ENCODE measurements around the gene SORT1. TPM values are rescaled to one million over a fixed set of nuclear protein-coding genes. Genes with fewer than 3 reads are reported as not detected.
A peak's percentile ranks its signal among the peaks of the same experiment; 100 is the strongest.

SORT1 gene
- total and polyA plus RNA-seq, 2 experiments from 2014 or later = 25.0 to 27.6 TPM

DNA sequence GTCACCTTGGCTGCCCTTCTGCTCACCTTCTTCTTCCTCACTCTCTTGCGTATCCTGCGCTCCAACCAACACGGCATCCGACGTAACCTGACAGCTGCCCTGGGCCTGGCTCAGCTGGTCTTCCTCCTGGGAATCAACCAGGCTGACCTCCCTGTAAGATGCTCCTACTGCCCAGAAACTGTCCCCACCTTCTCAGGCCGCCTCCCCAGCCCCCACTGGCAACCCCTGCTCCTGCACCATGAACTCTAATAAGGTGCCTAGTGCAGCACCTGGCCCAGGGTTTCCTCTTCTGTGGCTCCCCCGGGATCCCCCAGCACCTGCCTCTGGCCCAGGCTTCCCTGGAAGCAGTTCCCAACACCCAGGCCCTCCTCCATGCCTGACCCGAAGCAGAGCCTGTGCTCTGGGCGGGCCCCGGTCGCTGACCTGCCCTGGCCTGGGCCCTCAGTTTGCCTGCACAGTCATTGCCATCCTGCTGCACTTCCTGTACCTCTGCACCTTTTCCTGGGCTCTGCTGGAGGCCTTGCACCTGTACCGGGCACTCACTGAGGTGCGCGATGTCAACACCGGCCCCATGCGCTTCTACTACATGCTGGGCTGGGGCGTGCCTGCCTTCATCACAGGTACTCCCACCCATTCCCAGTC, 127.6 kb downstream of the SORT1 start:
- Histone ChIP-seq H3K4me3 (no peak overlapping the region), H3K9me3 (ENCODE audit: low read depth) (no peaks in the 10 kb centered on the region), H3K27me3 (no peaks in the 10 kb centered on the region), H3K4me1 (ENCODE audit: low read depth) (peaks cover 6% of the 10 kb centered on the region), H3K27ac (no peak overlapping the region), H3K36me3 (no peaks in the 10 kb centered on the region)
- DNase-seq (ENCODE audit: low read depth in 1 of 2, low spot score in 1 of 2) = no peak
- TF ChIP-seq, protein P1, sequence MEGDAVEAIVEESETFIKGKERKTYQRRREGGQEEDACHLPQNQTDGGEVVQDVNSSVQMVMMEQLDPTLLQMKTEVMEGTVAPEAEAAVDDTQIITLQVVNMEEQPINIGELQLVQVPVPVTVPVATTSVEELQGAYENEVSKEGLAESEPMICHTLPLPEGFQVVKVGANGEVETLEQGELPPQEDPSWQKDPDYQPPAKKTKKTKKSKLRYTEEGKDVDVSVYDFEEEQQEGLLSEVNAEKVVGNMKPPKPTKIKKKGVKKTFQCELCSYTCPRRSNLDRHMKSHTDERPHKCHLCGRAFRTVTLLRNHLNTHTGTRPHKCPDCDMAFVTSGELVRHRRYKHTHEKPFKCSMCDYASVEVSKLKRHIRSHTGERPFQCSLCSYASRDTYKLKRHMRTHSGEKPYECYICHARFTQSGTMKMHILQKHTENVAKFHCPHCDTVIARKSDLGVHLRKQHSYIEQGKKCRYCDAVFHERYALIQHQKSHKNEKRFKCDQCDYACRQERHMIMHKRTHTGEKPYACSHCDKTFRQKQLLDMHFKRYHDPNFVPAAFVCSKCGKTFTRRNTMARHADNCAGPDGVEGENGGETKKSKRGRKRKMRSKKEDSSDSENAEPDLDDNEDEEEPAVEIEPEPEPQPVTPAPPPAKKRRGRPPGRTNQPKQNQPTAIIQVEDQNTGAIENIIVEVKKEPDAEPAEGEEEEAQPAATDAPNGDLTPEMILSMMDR (IDR thresholded peaks at IDR 0.05; ENCODE audit: low read depth, low read length) = no peak

- Histone ChIP-seq H3K27me3 (no peaks in the 10 kb centered on the region), H3K9me3 (ENCODE audit: low read depth) (no peaks in the 10 kb centered on the region), H3K4me1 (ENCODE audit: low read depth) (no peaks in the 10 kb centered on the region), H3K27ac (no peak overlapping the region), H3K4me3 (no peak overlapping the region), H3K36me3 (no peaks in the 10 kb centered on the region)
- TF ChIP-seq, protein P1 (IDR thresholded peaks at IDR 0.05; ENCODE audit: low read depth, low read length) = no peak
- no peak for DNase-seq (ENCODE audit: low read depth in 1 of 2, low spot score in 1 of 2)
Measured at GRCh38 chr1:109269212-109269980, 128.3 kb downstream of the SORT1 start.

- Histone ChIP-seq H3K4me3 (no peak overlapping the region), H3K27ac (no peak overlapping the region), H3K36me3 (no peaks in the 10 kb centered on the region), H3K27me3 (no peaks in the 10 kb centered on the region), H3K4me1 (ENCODE audit: low read depth) (no peaks in the 10 kb centered on the region), H3K9me3 (ENCODE audit: low read depth) (no peaks in the 10 kb centered on the region)
- TF ChIP-seq, protein P1 (IDR thresholded peaks at IDR 0.05; ENCODE audit: low read depth, low read length) = no peak
- DNase-seq (ENCODE audit: low read depth in 1 of 2, low spot score in 1 of 2) = no peak
Measured at GRCh38 chr1:109268431-109269211, 129.1 kb downstream of the SORT1 start.

DNA sequence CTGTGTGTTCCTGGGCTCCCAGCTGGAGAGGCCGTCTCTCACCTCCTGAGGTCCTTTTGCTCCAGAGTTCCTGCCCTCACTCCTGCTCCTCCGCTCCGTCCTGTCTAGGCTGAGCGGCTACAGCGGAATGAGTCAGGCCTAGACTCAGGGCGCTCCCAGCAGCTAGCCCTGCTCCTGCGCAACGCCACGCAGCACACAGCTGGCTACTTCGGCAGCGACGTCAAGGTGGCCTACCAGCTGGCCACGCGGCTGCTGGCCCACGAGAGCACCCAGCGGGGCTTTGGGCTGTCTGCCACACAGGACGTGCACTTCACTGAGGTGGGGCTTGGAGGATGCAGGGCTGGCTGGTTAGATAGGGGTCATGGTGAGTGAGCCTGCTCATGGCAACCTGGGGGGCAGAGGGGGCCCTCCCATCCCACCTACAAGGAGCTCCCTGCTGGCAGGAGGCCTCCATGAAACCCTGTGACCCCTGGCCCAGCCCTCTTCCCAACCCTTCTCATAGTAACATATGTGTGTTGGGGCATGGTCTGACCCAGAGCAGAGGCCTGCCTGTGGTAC, 129.9 kb downstream of the SORT1 start:
- TF ChIP-seq, protein P1 (IDR thresholded peaks at IDR 0.05; ENCODE audit: low read depth, low read length) = no peak
- no peaks in the 10 kb centered on the region for H3K27me3 ChIP-seq

GRCh38 chr1:109266965-109267364, 130.8 kb downstream of the SORT1 start:
- H3K4me1 ChIP-seq (ENCODE audit: low read depth) = no peaks in the 10 kb centered on the region
- H3K36me3 ChIP-seq = no peaks in the 10 kb centered on the region
- TF ChIP-seq, protein P1 (IDR thresholded peaks at IDR 0.05; ENCODE audit: low read depth, low read length) = no peak
- H3K9me3 ChIP-seq (ENCODE audit: low read depth) = no peaks in the 10 kb centered on the region
- no peaks in the 10 kb centered on the region for H3K27me3 ChIP-seq
- no peak overlapping the region for H3K4me3 ChIP-seq
- H3K27ac ChIP-seq = no peak overlapping the region
- DNase-seq (ENCODE audit: low read depth in 1 of 2, low spot score in 1 of 2) = peak in 1 of 2 donors; percentile 71

More for the DNA sequence above, 129.9 kb downstream of the SORT1 start:
- H3K4me1 ChIP-seq (ENCODE audit: low read depth) = no peaks in the 10 kb centered on the region
- no peak for DNase-seq (ENCODE audit: low read depth in 1 of 2, low spot score in 1 of 2)
- no peaks in the 10 kb centered on the region for H3K9me3 ChIP-seq (ENCODE audit: low read depth)
- H3K36me3 ChIP-seq = no peaks in the 10 kb centered on the region
- no peak overlapping the region for H3K27ac ChIP-seq
- no peak overlapping the region for H3K4me3 ChIP-seq
